Upper lobe of left lung (tissue), 6 donors: Measurements from ENCODE around the gene STK4. TPM values are rescaled to one million over a fixed set of nuclear protein-coding genes. Genes with fewer than 3 reads are reported as not detected.

Source experiments
- ATAC-seq, 2 donors: fragments of 200-7000 bp; cut with Tn5 transposase; one replicate each; pipeline ENCODE4 v1.9.1; 2022; ENCODE audit warnings: mild to moderate bottlenecking in 2 of 2, moderate library complexity in 2 of 2; ENCODE audit not compliant: low FRiP score in 2 of 2
- DNase-seq, 2 donors: peaks; one replicate each; pipeline ENCODE4 v3.0.0-alpha.2; 2019 to 2020
- H3K27ac ChIP-seq, 4 donors: fragments of 200-600 bp; sonication (generic); one replicate each; pipeline ENCODE4 v1.5.1; 2016 to 2019
- H3K27me3 ChIP-seq, 4 donors: fragments of 200-600 bp; sonication (generic); one replicate each; pipeline ENCODE4 v1.5.1; 2017 to 2019
- H3K36me3 ChIP-seq, 4 donors: fragments of 200-600 bp; sonication (generic); one replicate each; pipeline ENCODE4 v1.5.1; 2016 to 2019
- H3K4me1 ChIP-seq, 4 donors: fragments of 200-600 bp; sonication (generic); one replicate each; pipeline ENCODE4 v1.5.1; 2018 to 2019
- H3K4me3 ChIP-seq, 4 donors: fragments of 200-600 bp; sonication (generic); one replicate each; pipeline ENCODE4 v1.5.1; 2017 to 2019; ENCODE audit warnings: mild to moderate bottlenecking in 2 of 4, moderate library complexity in 1 of 4
- H3K9me3 ChIP-seq, 4 donors: fragments of 200-600 bp; sonication (generic); one replicate each; pipeline ENCODE4 v1.5.1; 2018 to 2019
- EP300 ChIP-seq, 4 donors: sonication (generic); formaldehyde crosslinking; IDR thresholded peaks; one replicate each; pipeline ENCODE4 v1.5.1; 2017; ENCODE audit warnings: antibody characterized with exemption in 4 of 4, control low read depth in 2 of 4
- POLR2A ChIP-seq, 4 donors: fragments of 450-650 bp; IDR thresholded peaks; one replicate each; pipeline ENCODE4 v1.5.1; 2016 to 2017; ENCODE audit warnings: antibody characterized with exemption in 4 of 4, mild to moderate bottlenecking in 2 of 4
- POLR2AphosphoS5 ChIP-seq, 2 donors: sonication (generic); formaldehyde crosslinking; IDR thresholded peaks; one replicate each; pipeline ENCODE4 v1.5.1; 2017; ENCODE audit warnings: antibody characterized with exemption in 2 of 2
- WGBS, 2 donors: methylation state at CpG; one replicate each; pipeline ENCODE4 v1.1.5; 2017 to 2018; 5-methylcytosine and 5-hydroxymethylcytosine counted together
- total RNA-seq, 6 donors: library from RNA; depleted of rRNA in 4 of 6; stranded (reverse); fragments of >200 nt in 4 of 6; gene quantifications; one replicate each; pipeline versions ENCODE4 v1.1.0 to v1.2.1, GENCODE V29; 2016 to 2021
- TF ChIP-seq, protein P1 (sequence below), 6 experiments: fragments of 450-650 bp in 4 of 6; fragments of 200-600 bp in 2 of 6; sonication (generic) in 2 of 6; IDR thresholded peaks; one replicate each; pipeline ENCODE4 v1.5.1; 2016 to 2019; ENCODE audit warnings: antibody characterized with exemption in 6 of 6
- donor health status: DM: no; HTN: no; CAD: no; lungs with moderate emphysema.
- donor health status: DM: no; HTN: yes; CAD: no; lungs with severe emphysema.

The STK4 gene
- total RNA-seq, 6 donors from 2014 or later, result 31.0 to 76.1 (median 44.1) TPM

DNA sequence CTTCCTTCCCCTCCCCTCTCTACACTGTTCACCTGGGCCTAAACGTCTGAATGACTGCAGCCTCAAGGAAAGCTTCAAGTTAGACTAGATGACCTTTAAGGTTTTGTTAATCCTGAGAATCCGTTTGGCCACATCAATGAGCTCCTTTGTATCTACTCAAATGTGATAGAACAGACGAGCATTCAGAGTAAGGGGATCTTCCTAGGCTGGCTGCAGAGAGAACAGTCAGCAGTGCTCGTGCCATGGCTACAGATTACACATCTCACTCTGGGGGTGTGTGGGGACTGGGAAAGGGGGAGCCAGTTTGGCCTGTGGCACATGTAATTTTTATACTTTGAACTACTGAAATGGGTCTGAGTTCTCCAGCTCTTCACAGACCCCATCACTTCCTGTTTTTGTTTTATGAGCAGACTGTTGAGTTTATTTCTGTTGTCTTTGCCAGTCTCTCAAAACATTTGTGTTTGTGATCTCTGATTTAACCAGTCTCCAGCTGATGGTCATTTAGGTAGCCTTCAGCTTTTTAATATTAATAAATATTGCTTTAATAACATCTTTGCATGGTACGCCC, 83.7 kb downstream of the STK4 start:
- Histone ChIP-seq H3K9me3 (no peaks in the 10 kb centered on the region), H3K4me3 (no peak overlapping the region), H3K4me1 (peaks cover 26 to 49% (median 40%) of the 10 kb centered on the region in 4 donors), H3K27me3 (no peaks in the 10 kb centered on the region), H3K27ac (no peak overlapping the region), H3K36me3 (peaks cover 0 to 14% (median 0%) of the 10 kb centered on the region in 4 donors)
- no peak for ATAC-seq
- TF ChIP-seq POLR2A (IDR thresholded peaks at IDR 0.05) (no peak), POLR2AphosphoS5 (IDR thresholded peaks at IDR 0.05) (no peak), EP300 (IDR thresholded peaks at IDR 0.05) (no peak)
- TF ChIP-seq, protein P1, sequence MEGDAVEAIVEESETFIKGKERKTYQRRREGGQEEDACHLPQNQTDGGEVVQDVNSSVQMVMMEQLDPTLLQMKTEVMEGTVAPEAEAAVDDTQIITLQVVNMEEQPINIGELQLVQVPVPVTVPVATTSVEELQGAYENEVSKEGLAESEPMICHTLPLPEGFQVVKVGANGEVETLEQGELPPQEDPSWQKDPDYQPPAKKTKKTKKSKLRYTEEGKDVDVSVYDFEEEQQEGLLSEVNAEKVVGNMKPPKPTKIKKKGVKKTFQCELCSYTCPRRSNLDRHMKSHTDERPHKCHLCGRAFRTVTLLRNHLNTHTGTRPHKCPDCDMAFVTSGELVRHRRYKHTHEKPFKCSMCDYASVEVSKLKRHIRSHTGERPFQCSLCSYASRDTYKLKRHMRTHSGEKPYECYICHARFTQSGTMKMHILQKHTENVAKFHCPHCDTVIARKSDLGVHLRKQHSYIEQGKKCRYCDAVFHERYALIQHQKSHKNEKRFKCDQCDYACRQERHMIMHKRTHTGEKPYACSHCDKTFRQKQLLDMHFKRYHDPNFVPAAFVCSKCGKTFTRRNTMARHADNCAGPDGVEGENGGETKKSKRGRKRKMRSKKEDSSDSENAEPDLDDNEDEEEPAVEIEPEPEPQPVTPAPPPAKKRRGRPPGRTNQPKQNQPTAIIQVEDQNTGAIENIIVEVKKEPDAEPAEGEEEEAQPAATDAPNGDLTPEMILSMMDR (IDR thresholded peaks at IDR 0.05), result no peak
- no peak for DNase-seq
- 52 to 56% methylated on average over 5 of the region's 5 CpGs for WGBS, 2 donors

DNA sequence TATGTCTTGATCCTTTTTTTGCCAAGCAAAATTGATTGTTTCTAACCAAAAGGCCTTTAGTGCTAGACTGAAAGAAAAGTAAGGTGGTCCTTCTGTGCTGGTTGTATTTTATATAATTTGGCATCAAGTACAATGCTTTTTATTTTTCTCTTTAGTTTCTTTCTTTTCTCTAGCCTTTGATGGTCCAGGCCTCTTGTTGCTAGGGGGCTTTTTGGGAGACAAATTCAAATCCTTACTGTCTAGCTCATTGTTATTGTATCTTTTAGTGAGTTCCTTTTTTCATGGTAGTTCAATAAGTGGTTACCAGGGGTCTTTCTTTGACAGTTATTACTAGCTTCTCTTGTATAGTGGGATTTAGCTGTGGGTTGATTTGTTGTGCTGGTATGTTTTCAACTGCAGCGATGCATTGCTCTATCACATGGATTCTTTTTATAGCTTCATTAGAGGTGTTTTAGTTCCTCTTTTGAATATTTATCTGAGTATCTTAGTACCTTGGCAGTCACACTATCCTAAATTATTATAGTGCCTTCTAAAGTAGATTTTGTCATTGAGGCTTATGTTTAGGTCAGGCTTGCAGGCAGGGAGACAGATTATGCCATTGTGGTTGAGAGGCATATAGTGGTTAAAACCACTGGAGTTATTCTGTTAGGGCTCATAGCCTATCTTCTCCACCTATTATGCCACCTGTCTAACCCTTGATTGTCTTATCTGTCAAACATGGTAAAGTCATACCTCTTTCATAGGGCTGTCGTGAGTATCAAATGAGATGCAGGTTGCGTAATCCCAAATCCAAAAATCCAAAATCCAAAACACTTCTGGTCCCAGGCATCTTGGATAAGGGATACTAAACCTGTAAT, 85.1 kb downstream of the STK4 start:
- Histone ChIP-seq H3K27me3 (no peaks in the 10 kb centered on the region), H3K27ac (no peak overlapping the region), H3K4me3 (no peak overlapping the region), H3K4me1 (peaks cover 25 to 49% (median 36%) of the 10 kb centered on the region in 4 donors), H3K36me3 (peaks cover 0 to 25% (median 0%) of the 10 kb centered on the region in 4 donors), H3K9me3 (no peaks in the 10 kb centered on the region)
- DNase-seq (no peak), ATAC-seq (no peak)
- TF ChIP-seq EP300 (IDR thresholded peaks at IDR 0.05) (no peak), POLR2A (IDR thresholded peaks at IDR 0.05) (no peak), POLR2AphosphoS5 (IDR thresholded peaks at IDR 0.05) (no peak)
- TF ChIP-seq, protein P1 (IDR thresholded peaks at IDR 0.05), result no peak
- 76 to 77% methylated on average over 3 of the region's 3 CpGs for WGBS, 2 donors

DNA sequence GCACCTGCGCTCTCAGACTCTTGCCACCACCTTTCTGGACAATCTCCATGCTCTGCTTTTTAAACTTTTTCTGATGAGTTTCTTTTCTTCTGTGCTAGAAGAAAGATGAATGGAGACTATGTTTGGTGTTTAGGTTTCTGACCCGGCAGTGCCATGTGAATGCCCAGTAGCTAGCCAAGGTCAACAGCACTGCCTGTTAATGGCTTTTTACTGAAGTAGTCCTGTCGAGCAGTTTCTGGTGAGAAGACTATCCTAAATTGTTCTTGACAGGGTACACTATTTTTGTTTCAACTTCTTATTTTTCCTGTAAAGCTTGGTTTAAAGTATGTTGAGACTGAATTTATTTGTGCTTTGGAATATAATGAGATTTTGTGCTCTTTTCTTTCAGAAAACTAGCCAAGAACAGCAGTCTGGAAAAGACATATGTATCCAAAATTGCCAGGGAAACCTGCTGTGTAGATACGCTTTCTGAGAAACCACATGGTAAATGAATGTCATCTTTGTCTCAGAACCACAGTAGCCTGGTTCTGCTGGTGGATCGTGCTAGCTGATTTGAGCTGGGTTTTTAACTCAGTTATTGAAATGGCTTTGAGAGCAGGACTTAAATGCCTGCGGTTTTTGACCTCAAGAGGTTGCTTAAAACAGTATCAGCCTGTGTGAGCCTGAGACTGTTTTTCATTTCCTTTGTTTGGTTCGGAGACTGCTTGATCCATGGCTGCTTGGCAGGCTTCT, 86.6 kb downstream of the STK4 start:
- DNase-seq, result peak in 1 of 2 donors; percentile 42
- no peak for TF ChIP-seq EP300 (IDR thresholded peaks at IDR 0.05)
- no peak for TF ChIP-seq POLR2AphosphoS5 (IDR thresholded peaks at IDR 0.05)
- TF ChIP-seq, protein P1 (IDR thresholded peaks at IDR 0.05), result no peak
- no peak for TF ChIP-seq POLR2A (IDR thresholded peaks at IDR 0.05)
- Histone ChIP-seq H3K9me3 (no peaks in the 10 kb centered on the region), H3K27me3 (no peaks in the 10 kb centered on the region), H3K4me1 (peaks cover 18 to 48% (median 34%) of the 10 kb centered on the region in 4 donors), H3K4me3 (no peak overlapping the region), H3K36me3 (peaks cover 0 to 37% (median 7%) of the 10 kb centered on the region in 4 donors), H3K27ac (peak overlapping the region in 3 of 4 donors; percentile 10 to 67 (median 39))
- no peak for ATAC-seq
- WGBS, 2 donors, result 49 to 51% methylated on average over 7 of the region's 7 CpGs

DNA sequence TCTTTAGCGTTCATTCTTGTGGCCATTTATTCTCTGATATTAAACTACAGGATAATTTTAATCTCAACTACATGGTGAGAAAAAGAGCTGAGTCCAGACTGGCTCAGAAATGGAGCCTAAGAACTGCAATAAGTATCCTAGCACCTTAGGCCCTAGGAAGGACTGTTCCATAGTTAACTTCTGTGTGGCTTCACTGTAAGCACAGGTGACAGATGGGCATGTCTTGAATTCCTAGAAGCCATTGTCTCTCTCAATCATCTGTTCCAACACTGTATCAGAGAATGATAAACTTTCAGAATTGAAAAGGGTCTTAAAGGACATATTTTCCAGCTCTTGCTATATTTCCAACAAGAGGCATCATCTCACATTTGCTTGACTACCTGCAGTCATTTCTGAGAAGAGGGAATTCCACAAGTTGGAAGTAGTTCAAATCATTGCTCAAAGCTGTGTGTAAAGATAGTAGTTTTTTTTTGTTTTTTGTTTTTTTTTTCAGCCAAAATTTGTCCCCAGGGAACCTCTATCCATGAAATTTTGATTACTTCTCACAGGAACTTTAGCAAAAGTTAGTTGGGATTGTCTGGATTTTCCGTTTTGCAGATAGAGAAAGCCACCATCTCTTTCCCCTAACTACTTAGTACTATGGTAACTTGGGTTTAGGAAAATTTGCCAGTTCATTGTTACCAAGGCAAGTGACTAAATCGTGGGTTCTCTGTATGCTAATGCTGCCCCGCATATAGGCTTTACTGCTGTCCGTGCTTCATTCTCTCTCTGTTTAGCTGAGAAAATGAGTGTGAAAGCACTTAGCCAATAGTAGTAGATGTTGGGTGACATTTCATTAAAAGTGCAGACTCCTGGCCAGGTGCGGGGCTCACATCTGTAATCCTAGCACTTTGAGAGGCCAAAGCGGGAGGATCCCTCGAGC, 87.4 kb downstream of the STK4 start:
- 86 to 88% methylated on average over 8 of the region's 8 CpGs for WGBS, 2 donors
- no peak overlapping the region for H3K4me3 ChIP-seq
- peaks cover 0 to 40% (median 7%) of the 10 kb centered on the region in 4 donors for H3K36me3 ChIP-seq
- H3K4me1 ChIP-seq, result peaks cover 18 to 44% (median 32%) of the 10 kb centered on the region in 4 donors
- TF ChIP-seq POLR2AphosphoS5 (IDR thresholded peaks at IDR 0.05) (no peak), POLR2A (IDR thresholded peaks at IDR 0.05) (no peak), EP300 (IDR thresholded peaks at IDR 0.05) (no peak)
- TF ChIP-seq, protein P1 (IDR thresholded peaks at IDR 0.05), result no peak
- no peak for ATAC-seq
- H3K27ac ChIP-seq, result peak overlapping the region in 3 of 4 donors; percentile 10 to 67 (median 39)
- no peaks in the 10 kb centered on the region for H3K27me3 ChIP-seq
- DNase-seq, result no peak
- no peaks in the 10 kb centered on the region for H3K9me3 ChIP-seq
